OCI-LY3 (cell line): Measurements from ENCODE around the gene PTTG1IP.

Experiments
- H2AFZ ChIP-seq: fragments of 200-600, 300-600 bp; shearing (Covaris generic); 2 replicates; pipeline ENCODE4 v1.6.0; 2014; ENCODE audit warnings: antibody characterized with exemption, low read depth, low read length
- H3K27ac ChIP-seq: fragments of 200-600, 300-600 bp; sonication (generic); 2 replicates; pipeline ENCODE4 v1.5.1; 2014; ENCODE audit warnings: mild to moderate bottlenecking, low read length, moderate library complexity, mixed read lengths
- H3K27me3 ChIP-seq: fragments of 200-600, 300-600 bp; sonication (generic); 2 replicates; pipeline ENCODE4 v1.6.1; 2014; ENCODE audit warnings: low read depth, low read length, mixed read lengths
- H3K36me3 ChIP-seq: fragments of 200-600, 300-600 bp; sonication (generic); replicated peaks from 2 replicates; pipeline ENCODE3; 2014; ENCODE audit warnings: low read depth, low read length, mixed read lengths
- H3K4me1 ChIP-seq: fragments of 300-600, 200-600 bp; sonication (generic); 2 replicates; pipeline ENCODE4 v1.6.1; 2014; ENCODE audit warnings: low read length, mixed read lengths
- H3K4me2 ChIP-seq: fragments of 200-600, 300-600 bp; sonication (generic); 2 replicates; pipeline ENCODE4 v1.6.1; 2014; ENCODE audit warnings: low read length, mixed read lengths
- H3K4me3 ChIP-seq: fragments of 300-600, 200-600 bp; sonication (generic); 2 replicates; pipeline ENCODE4 v1.5.1; 2014; ENCODE audit warnings: antibody characterized with exemption, mild to moderate bottlenecking, low read length, moderate library complexity
- H3K79me2 ChIP-seq: fragments of 300-600, 200-600 bp; shearing (Covaris generic); 2 replicates; pipeline ENCODE4 v1.6.1; 2014; ENCODE audit warnings: mild to moderate bottlenecking, low read length, mixed read lengths
- H3K9ac ChIP-seq: fragments of 300-600, 200-600 bp; shearing (Covaris generic); 2 replicates; pipeline ENCODE4 v1.6.0; 2014; ENCODE audit warnings: mild to moderate bottlenecking, low read length, moderate library complexity
- H3K9me3 ChIP-seq: fragments of 200-600, 300-600 bp; shearing (Covaris generic); 2 replicates; pipeline ENCODE4 v1.6.1; 2014; ENCODE audit warnings: low read length, mixed read lengths; ENCODE audit not compliant: insufficient read depth
- H4K20me1 ChIP-seq: fragments of 200-600, 300-600 bp; sonication (generic); 2 replicates; pipeline ENCODE4 v1.6.1; 2016; ENCODE audit warnings: low read length, mixed read lengths; ENCODE audit not compliant: insufficient read depth
- CTCF ChIP-seq: fragments of 200-600, 300-600 bp; sonication (generic); IDR thresholded peaks from 2 replicates; pipeline ENCODE4 v1.5.1; 2014; ENCODE audit warnings: antibody characterized with exemption, low read length, low read depth
- EZH2phosphoT487 ChIP-seq: fragments of 200-600 bp; shearing (Covaris generic); IDR thresholded peaks from 2 replicates; pipeline ENCODE4 v1.6.1; 2018; ENCODE audit warnings: antibody characterized with exemption, mixed run types, low read depth

Gene PTTG1IP

GRCh38 chr21:44848821-44849521, 24.5 kb downstream of the PTTG1IP start:
- H3K4me1 ChIP-seq, result no peaks in the 10 kb centered on the region
- no peaks in the 10 kb centered on the region for H3K9me3 ChIP-seq
- H3K79me2 ChIP-seq, result no peaks in the 10 kb centered on the region
- no peak overlapping the region for H3K4me3 ChIP-seq
- H3K9ac ChIP-seq, result no peak overlapping the region
- TF ChIP-seq CTCF (no peak), EZH2phosphoT487 (no peak)
- H4K20me1 ChIP-seq, result no peaks in the 10 kb centered on the region
- no peak overlapping the region for H3K4me2 ChIP-seq
- H3K27ac ChIP-seq, result no peak overlapping the region
- H3K36me3 ChIP-seq, result peaks cover 3% of the 10 kb centered on the region
- no peak overlapping the region for H2AFZ ChIP-seq
- H3K27me3 ChIP-seq, result no peaks in the 10 kb centered on the region

GRCh38 chr21:44847261-44848056, 26.0 kb downstream of the PTTG1IP start:
- Histone ChIP-seq H3K9ac (no peak overlapping the region), H3K4me1 (no peaks in the 10 kb centered on the region), H4K20me1 (no peaks in the 10 kb centered on the region), H3K9me3 (no peaks in the 10 kb centered on the region), H3K4me3 (no peak overlapping the region), H3K79me2 (no peaks in the 10 kb centered on the region), H3K36me3 (peaks cover 3% of the 10 kb centered on the region), H3K27ac (no peak overlapping the region), H2AFZ (no peak overlapping the region), H3K4me2 (no peak overlapping the region), H3K27me3 (no peaks in the 10 kb centered on the region)
- TF ChIP-seq CTCF (no peak), EZH2phosphoT487 (no peak)

- no peak overlapping the region for H3K27ac ChIP-seq
- no peak overlapping the region for H3K4me3 ChIP-seq
- peaks cover 3% of the 10 kb centered on the region for H3K36me3 ChIP-seq
- TF ChIP-seq EZH2phosphoT487 (no peak), CTCF (no peak)
- no peaks in the 10 kb centered on the region for H3K4me1 ChIP-seq
- no peak overlapping the region for H3K4me2 ChIP-seq
- H2AFZ ChIP-seq, result no peak overlapping the region
- no peaks in the 10 kb centered on the region; the same call in 1 of the 2 replicates for H3K27me3 ChIP-seq
- H3K9ac ChIP-seq, result no peak overlapping the region
- H3K79me2 ChIP-seq, result no peaks in the 10 kb centered on the region
- H3K9me3 ChIP-seq, result no peaks in the 10 kb centered on the region
- no peaks in the 10 kb centered on the region for H4K20me1 ChIP-seq
Measured at GRCh38 chr21:44846485-44847260, 26.8 kb downstream of the PTTG1IP start.

GRCh38 chr21:44846224-44846484, 27.3 kb downstream of the PTTG1IP start:
- Histone ChIP-seq H3K9ac (no peak overlapping the region), H3K27me3 (no peaks in the 10 kb centered on the region; the same call in 1 of the 2 replicates), H3K79me2 (no peaks in the 10 kb centered on the region), H3K4me2 (peak overlapping the region; percentile 62; the same call in 1 of the 2 replicates), H3K4me3 (no peak overlapping the region), H3K27ac (no peak overlapping the region), H3K9me3 (no peaks in the 10 kb centered on the region), H2AFZ (no peak overlapping the region), H3K4me1 (no peaks in the 10 kb centered on the region), H3K36me3 (peaks cover 3% of the 10 kb centered on the region), H4K20me1 (no peaks in the 10 kb centered on the region)
- TF ChIP-seq EZH2phosphoT487, result no peak
- TF ChIP-seq CTCF, result no peak
